Measurements from ENCODE around the gene CBLN1. TPM values are rescaled to one million over a fixed set of nuclear protein-coding genes. Genes with fewer than 3 reads are reported as not detected.

CBLN1 gene
- total RNA-seq, 1 experiment from 2014 or later: 5.6 TPM

- Histone ChIP-seq H3K79me1 (ENCODE audit: insufficient read depth, low read depth, low read length, poor library complexity, severe bottlenecking) (no peaks in the 10 kb centered on the region), H3K4me1 (ENCODE audit: insufficient read depth, low read length) (no peaks in the 10 kb centered on the region), H2BK5ac (ENCODE audit: insufficient read length, low read length) (no peak overlapping the region), H3T11ph (ENCODE audit: low read length) (no peak overlapping the region), H3K4me2 (ENCODE audit: insufficient read depth, insufficient read length, low read length) (no peak overlapping the region), H4K5ac (ENCODE audit: insufficient read length, low read depth, low read length) (no peak overlapping the region), H3K27me3 (ENCODE audit: insufficient read depth, low read length) (no peaks in the 10 kb centered on the region; the same call in 1 of the 2 replicates), H3K14ac (ENCODE audit: insufficient read depth, low read length) (no peak overlapping the region), H3K56ac (ENCODE audit: insufficient read length, low read depth, low read length) (no peak overlapping the region), H4K8ac (replicated peaks; ENCODE audit: insufficient read length, low read depth, low read length) (no peak overlapping the region), H2BK12ac (ENCODE audit: insufficient read length, low read depth, low read length) (no peak overlapping the region), H3K27ac (ENCODE audit: insufficient read length, low read depth, low read length) (no peak overlapping the region), H3K4ac (ENCODE audit: low read depth, low read length) (no peak overlapping the region), H3K23me2 (ENCODE audit: insufficient read length, low read depth, low read length, poor library complexity, severe bottlenecking) (no peaks in the 10 kb centered on the region), H4K20me1 (ENCODE audit: control insufficient read depth, insufficient read depth, insufficient read length) (no peaks in the 10 kb centered on the region), H2AFZ (ENCODE audit: low read length) (no peak overlapping the region), H3K9me3 (ENCODE audit: control insufficient read depth, low read depth, low read length) (no peaks in the 10 kb centered on the region), H3K9ac (ENCODE audit: extremely low read depth, insufficient read length, low read length) (no peak overlapping the region), H3K18ac (ENCODE audit: insufficient read length, low read depth, low read length) (no peak overlapping the region), H4K91ac (ENCODE audit: insufficient read length, low read depth, low read length) (no peak overlapping the region), H3K23ac (ENCODE audit: insufficient read length, low read depth, low read length) (no peak overlapping the region), H2BK15ac (ENCODE audit: low read depth, low read length) (no peak overlapping the region), H2BK20ac (ENCODE audit: low read depth, low read length, poor library complexity, severe bottlenecking) (no peak overlapping the region), H2AK5ac (ENCODE audit: insufficient read length, low read length) (no peak overlapping the region), H3K79me2 (ENCODE audit: insufficient read depth, low read length) (no peaks in the 10 kb centered on the region), H2BK120ac (ENCODE audit: low read depth, low read length, poor library complexity, severe bottlenecking) (no peak overlapping the region)
- no peak for DNase-seq
- H3K4me1 Mint-ChIP-seq: peaks cover 6 to 7% of the 10 kb centered on the region in 2 experiments; a peak in 3 of 4 replicates
- no peaks in the 10 kb centered on the region for H3K36me3 Mint-ChIP-seq (ENCODE audit: insufficient read depth in 1 of 3, low read depth in 3 of 3)
- no peaks in the 10 kb centered on the region; a peak in 1 of 5 replicates for H3K9me3 Mint-ChIP-seq
- peaks cover 36% of the 10 kb centered on the region for H3K27me3 Mint-ChIP-seq (ENCODE audit: low read depth)
- TF ChIP-seq CTCF (conservative IDR thresholded peaks at IDR 0.05): no peak
- H3K27ac Mint-ChIP-seq: no peak overlapping the region
- no peak overlapping the region for H3K4me3 Mint-ChIP-seq
- WGBS (ENCODE audit: extremely low coverage, insufficient read length, low lambda C conversion rate): no CpG with 5 or more reads among the region's 5 CpGs
Observed at GRCh38 chr16:49262501-49262900, 19.1 kb downstream of the CBLN1 start.

All from H9 (cell line).